ENCODE measurements around the gene MMP28. TPM values are rescaled to one million over a fixed set of nuclear protein-coding genes. Genes with fewer than 3 reads are reported as not detected.

The MMP28 gene
- total RNA-seq, 1 experiment from 2014 or later: not detected

DNA sequence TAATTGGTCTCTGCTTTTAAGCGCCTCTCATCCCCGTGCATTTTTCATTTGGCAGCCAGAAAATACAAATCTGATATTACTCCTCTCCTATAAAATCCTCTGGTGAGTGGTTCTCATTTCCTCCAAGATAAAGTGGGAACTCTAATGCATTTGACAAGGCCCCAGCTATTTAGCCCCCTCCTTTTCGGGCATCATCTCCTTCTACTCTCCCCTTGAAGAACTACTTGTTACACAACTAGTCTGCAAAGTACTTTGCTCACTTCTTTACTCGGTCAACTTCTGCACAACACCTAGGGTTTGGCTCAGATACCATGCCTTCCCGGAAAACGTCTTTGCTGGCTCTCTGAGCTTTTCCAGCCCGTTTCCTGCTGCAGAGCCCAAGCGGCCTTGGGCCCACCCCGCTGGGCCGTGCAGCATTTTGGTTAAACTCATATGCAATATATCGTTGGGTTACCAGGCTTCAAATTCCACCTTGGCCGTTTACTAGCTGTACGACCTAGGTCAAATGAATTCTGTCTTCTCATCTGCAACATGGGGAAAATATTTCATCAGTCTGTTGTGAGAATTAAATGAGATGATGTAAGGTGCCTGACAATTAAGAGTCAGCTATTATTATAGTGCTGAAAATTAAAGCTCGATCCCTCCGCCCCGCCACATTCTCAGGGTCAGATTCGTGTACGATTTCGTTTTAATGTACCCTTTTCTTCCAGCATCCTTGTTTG, 13.0 kb upstream of the MMP28 start:
- Histone ChIP-seq H4K91ac (ENCODE audit: insufficient read length, low read depth, low read length) (no peak overlapping the region), H3K4me1 (ENCODE audit: insufficient read depth, low read length) (peaks cover 2% of the 10 kb centered on the region; the same call in 1 of the 2 replicates), H2BK5ac (ENCODE audit: insufficient read length, low read length) (no peak overlapping the region), H2BK12ac (ENCODE audit: insufficient read length, low read depth, low read length) (no peak overlapping the region), H4K8ac (replicated peaks; ENCODE audit: insufficient read length, low read depth, low read length) (no peak overlapping the region), H3T11ph (ENCODE audit: low read length) (no peak overlapping the region), H2BK120ac (ENCODE audit: low read depth, low read length, poor library complexity, severe bottlenecking) (no peak overlapping the region), H3K79me2 (ENCODE audit: insufficient read depth, low read length) (peaks cover 25% of the 10 kb centered on the region; the same call in 1 of the 2 replicates), H2BK20ac (ENCODE audit: low read depth, low read length, poor library complexity, severe bottlenecking) (no peak overlapping the region), H3K9me3 (ENCODE audit: control insufficient read depth, low read depth, low read length) (no peaks in the 10 kb centered on the region), H4K5ac (ENCODE audit: insufficient read length, low read depth, low read length) (no peak overlapping the region), H2AFZ (ENCODE audit: low read length) (no peak overlapping the region), H3K23me2 (ENCODE audit: insufficient read length, low read depth, low read length, poor library complexity, severe bottlenecking) (peaks cover 4% of the 10 kb centered on the region), H3K27me3 (ENCODE audit: insufficient read depth, low read length) (no peaks in the 10 kb centered on the region), H3K18ac (ENCODE audit: insufficient read length, low read depth, low read length) (no peak overlapping the region), H3K14ac (ENCODE audit: insufficient read depth, low read length) (no peak overlapping the region), H3K56ac (ENCODE audit: insufficient read length, low read depth, low read length) (no peak overlapping the region), H4K20me1 (ENCODE audit: control insufficient read depth, insufficient read depth, insufficient read length) (no peaks in the 10 kb centered on the region), H2BK15ac (ENCODE audit: low read depth, low read length) (no peak overlapping the region), H3K27ac (ENCODE audit: insufficient read length, low read depth, low read length) (no peak overlapping the region), H3K4me2 (ENCODE audit: insufficient read depth, insufficient read length, low read length) (peak overlapping the region; percentile 51), H3K9ac (ENCODE audit: extremely low read depth, insufficient read length, low read length) (peak overlapping the region; percentile 91), H3K79me1 (ENCODE audit: insufficient read depth, low read depth, low read length, poor library complexity, severe bottlenecking) (peaks cover 2% of the 10 kb centered on the region), H3K23ac (ENCODE audit: insufficient read length, low read depth, low read length) (no peak overlapping the region), H3K4ac (ENCODE audit: low read depth, low read length) (no peak overlapping the region), H2AK5ac (ENCODE audit: insufficient read length, low read length) (no peak overlapping the region)
- no peak for DNase-seq
- H3K27ac Mint-ChIP-seq: peak overlapping the region; percentile 100
- TF ChIP-seq, protein P1, sequence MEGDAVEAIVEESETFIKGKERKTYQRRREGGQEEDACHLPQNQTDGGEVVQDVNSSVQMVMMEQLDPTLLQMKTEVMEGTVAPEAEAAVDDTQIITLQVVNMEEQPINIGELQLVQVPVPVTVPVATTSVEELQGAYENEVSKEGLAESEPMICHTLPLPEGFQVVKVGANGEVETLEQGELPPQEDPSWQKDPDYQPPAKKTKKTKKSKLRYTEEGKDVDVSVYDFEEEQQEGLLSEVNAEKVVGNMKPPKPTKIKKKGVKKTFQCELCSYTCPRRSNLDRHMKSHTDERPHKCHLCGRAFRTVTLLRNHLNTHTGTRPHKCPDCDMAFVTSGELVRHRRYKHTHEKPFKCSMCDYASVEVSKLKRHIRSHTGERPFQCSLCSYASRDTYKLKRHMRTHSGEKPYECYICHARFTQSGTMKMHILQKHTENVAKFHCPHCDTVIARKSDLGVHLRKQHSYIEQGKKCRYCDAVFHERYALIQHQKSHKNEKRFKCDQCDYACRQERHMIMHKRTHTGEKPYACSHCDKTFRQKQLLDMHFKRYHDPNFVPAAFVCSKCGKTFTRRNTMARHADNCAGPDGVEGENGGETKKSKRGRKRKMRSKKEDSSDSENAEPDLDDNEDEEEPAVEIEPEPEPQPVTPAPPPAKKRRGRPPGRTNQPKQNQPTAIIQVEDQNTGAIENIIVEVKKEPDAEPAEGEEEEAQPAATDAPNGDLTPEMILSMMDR (conservative IDR thresholded peaks at IDR 0.05): no peak
- peaks cover 13 to 25% (median 14%) of the 10 kb centered on the region in 3 experiments; a peak in 6 of 7 replicates for H3K36me3 Mint-ChIP-seq (ENCODE audit: insufficient read depth in 1 of 3, low read depth in 3 of 3)
- H3K4me3 Mint-ChIP-seq: peak overlapping the region; percentile 88 to 99
- peaks cover 31 to 35% of the 10 kb centered on the region in 2 experiments for H3K4me1 Mint-ChIP-seq
- no CpG with 5 or more reads among the region's 19 CpGs for WGBS (ENCODE audit: extremely low coverage, insufficient read length, low lambda C conversion rate)
- H3K27me3 Mint-ChIP-seq (ENCODE audit: low read depth): no peaks in the 10 kb centered on the region; the same call in 1 of the 2 replicates
- no peaks in the 10 kb centered on the region for H3K9me3 Mint-ChIP-seq

Data from H9 (cell line).